Measurements from ENCODE around the gene CTIF. TPM values are rescaled to one million over a fixed set of nuclear protein-coding genes. Genes with fewer than 3 reads are reported as not detected.

The CTIF gene
- total and polyA plus RNA-seq, 4 donors = 10.6 to 26.7 (median 12.3) TPM

- TF ChIP-seq, protein P1, sequence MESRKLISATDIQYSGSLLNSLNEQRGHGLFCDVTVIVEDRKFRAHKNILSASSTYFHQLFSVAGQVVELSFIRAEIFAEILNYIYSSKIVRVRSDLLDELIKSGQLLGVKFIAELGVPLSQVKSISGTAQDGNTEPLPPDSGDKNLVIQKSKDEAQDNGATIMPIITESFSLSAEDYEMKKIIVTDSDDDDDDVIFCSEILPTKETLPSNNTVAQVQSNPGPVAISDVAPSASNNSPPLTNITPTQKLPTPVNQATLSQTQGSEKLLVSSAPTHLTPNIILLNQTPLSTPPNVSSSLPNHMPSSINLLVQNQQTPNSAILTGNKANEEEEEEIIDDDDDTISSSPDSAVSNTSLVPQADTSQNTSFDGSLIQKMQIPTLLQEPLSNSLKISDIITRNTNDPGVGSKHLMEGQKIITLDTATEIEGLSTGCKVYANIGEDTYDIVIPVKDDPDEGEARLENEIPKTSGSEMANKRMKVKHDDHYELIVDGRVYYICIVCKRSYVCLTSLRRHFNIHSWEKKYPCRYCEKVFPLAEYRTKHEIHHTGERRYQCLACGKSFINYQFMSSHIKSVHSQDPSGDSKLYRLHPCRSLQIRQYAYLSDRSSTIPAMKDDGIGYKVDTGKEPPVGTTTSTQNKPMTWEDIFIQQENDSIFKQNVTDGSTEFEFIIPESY (IDR thresholded peaks at IDR 0.05) = no peak
- TF ChIP-seq, protein P2, sequence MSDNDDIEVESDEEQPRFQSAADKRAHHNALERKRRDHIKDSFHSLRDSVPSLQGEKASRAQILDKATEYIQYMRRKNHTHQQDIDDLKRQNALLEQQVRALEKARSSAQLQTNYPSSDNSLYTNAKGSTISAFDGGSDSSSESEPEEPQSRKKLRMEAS (IDR thresholded peaks at IDR 0.05) = no peak
- TF ChIP-seq HNF4G (IDR thresholded peaks at IDR 0.05) (no peak), RXRA (IDR thresholded peaks at IDR 0.05) (no peak), GABPA (IDR thresholded peaks at IDR 0.05 in 1 of 2, conservative IDR thresholded peaks at IDR 0.05 in 1 of 2) (no peak), HNF4A (conservative IDR thresholded peaks at IDR 0.05) (no peak), JUND (IDR thresholded peaks at IDR 0.05) (no peak), FOXA1 (IDR thresholded peaks at IDR 0.05) (no peak)
Measured at GRCh38 chr18:48697441-48697840, 158.6 kb downstream of the CTIF start (continued).

GRCh38 chr18:48698707-48699106 is 159.9 kb downstream of the CTIF start:
- H3K27me3 ChIP-seq (ENCODE audit: control insufficient read depth in 4 of 4, insufficient read depth in 4 of 4, low read length in 3 of 4) = no peaks in the 10 kb centered on the region
- no peak overlapping the region for H3K9ac ChIP-seq (ENCODE audit: low read depth in 1 of 2, low read length in 2 of 2)
- DNase-seq (ENCODE audit: low spot score) = no peak
- H3K4me3 ChIP-seq (ENCODE audit: low read depth in 1 of 3, low read length in 3 of 3) = no peak overlapping the region
- H3K9me3 ChIP-seq (ENCODE audit: control insufficient read depth in 4 of 4, low read length in 3 of 4) = no peaks in the 10 kb centered on the region
- no peak for TF ChIP-seq TAF1 (conservative IDR thresholded peaks at IDR 0.05)
- TF ChIP-seq, protein P3, sequence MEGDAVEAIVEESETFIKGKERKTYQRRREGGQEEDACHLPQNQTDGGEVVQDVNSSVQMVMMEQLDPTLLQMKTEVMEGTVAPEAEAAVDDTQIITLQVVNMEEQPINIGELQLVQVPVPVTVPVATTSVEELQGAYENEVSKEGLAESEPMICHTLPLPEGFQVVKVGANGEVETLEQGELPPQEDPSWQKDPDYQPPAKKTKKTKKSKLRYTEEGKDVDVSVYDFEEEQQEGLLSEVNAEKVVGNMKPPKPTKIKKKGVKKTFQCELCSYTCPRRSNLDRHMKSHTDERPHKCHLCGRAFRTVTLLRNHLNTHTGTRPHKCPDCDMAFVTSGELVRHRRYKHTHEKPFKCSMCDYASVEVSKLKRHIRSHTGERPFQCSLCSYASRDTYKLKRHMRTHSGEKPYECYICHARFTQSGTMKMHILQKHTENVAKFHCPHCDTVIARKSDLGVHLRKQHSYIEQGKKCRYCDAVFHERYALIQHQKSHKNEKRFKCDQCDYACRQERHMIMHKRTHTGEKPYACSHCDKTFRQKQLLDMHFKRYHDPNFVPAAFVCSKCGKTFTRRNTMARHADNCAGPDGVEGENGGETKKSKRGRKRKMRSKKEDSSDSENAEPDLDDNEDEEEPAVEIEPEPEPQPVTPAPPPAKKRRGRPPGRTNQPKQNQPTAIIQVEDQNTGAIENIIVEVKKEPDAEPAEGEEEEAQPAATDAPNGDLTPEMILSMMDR (IDR thresholded peaks at IDR 0.05; ENCODE audit: low read depth, low read length, missing input control) = no peak
- TF ChIP-seq RXRA (IDR thresholded peaks at IDR 0.05) = no peak
- TF ChIP-seq FOXA1 (IDR thresholded peaks at IDR 0.05) = no peak
- no peak for TF ChIP-seq EGR1 (IDR thresholded peaks at IDR 0.05; ENCODE audit: low read depth in 2 of 2)
- no peak for TF ChIP-seq HNF4A (conservative IDR thresholded peaks at IDR 0.05)
- no peak for TF ChIP-seq FOXA2 (IDR thresholded peaks at IDR 0.05)
- no peak for TF ChIP-seq JUND (IDR thresholded peaks at IDR 0.05)
- TF ChIP-seq NR2F2 (IDR thresholded peaks at IDR 0.05) = no peak
- TF ChIP-seq REST (IDR thresholded peaks at IDR 0.05) = no peak
- no peak for TF ChIP-seq HNF4G (IDR thresholded peaks at IDR 0.05)
- TF ChIP-seq YY1 (IDR thresholded peaks at IDR 0.05) = no peak
- no peak for TF ChIP-seq RAD21 (IDR thresholded peaks at IDR 0.05)
- TF ChIP-seq, protein P1 (IDR thresholded peaks at IDR 0.05) = no peak
- no peak for TF ChIP-seq SP1 (IDR thresholded peaks at IDR 0.05)
- TF ChIP-seq GABPA (IDR thresholded peaks at IDR 0.05 in 1 of 2, conservative IDR thresholded peaks at IDR 0.05 in 1 of 2) = no peak
- TF ChIP-seq, protein P4, sequence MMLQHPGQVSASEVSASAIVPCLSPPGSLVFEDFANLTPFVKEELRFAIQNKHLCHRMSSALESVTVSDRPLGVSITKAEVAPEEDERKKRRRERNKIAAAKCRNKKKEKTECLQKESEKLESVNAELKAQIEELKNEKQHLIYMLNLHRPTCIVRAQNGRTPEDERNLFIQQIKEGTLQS (IDR thresholded peaks at IDR 0.05) = no peak
- TF ChIP-seq, protein P2 (IDR thresholded peaks at IDR 0.05) = no peak
- no peak overlapping the region for H3K27ac ChIP-seq (ENCODE audit: low read depth in 1 of 2, low read length in 2 of 2)
- no peaks in the 10 kb centered on the region for H3K4me1 ChIP-seq (ENCODE audit: control insufficient read depth in 4 of 4, insufficient read depth in 4 of 4, low read length in 3 of 4)
- 79% methylated on average over 5 of the region's 5 CpGs for WGBS
- H3K36me3 ChIP-seq (ENCODE audit: control insufficient read depth in 4 of 4, insufficient read depth in 3 of 4, low read depth in 1 of 4, low read length in 3 of 4) = peaks cover 0 to 5% (median 2%) of the 10 kb centered on the region in 4 donors

Measured in liver (tissue), 9 donors.